Lower leg skin (tissue), 3 donors: ENCODE measurements around the gene SLC44A5.

Source experiments
- POLR2A ChIP-seq, 2 donors: fragments of 450-650 bp; IDR thresholded peaks; one replicate each; pipeline ENCODE4 v1.6.1; 2016 to 2017; ENCODE audit warnings: antibody characterized with exemption in 2 of 2, mild to moderate bottlenecking in 1 of 2, moderate library complexity in 1 of 2
- TF ChIP-seq, protein P1 (sequence below), 3 donors: fragments of 450-650 bp; IDR thresholded peaks; one replicate each; pipeline ENCODE4 v1.5.1; 2016; ENCODE audit warnings: antibody characterized with exemption in 3 of 3, mild to moderate bottlenecking in 3 of 3, moderate library complexity in 2 of 3

DNA sequence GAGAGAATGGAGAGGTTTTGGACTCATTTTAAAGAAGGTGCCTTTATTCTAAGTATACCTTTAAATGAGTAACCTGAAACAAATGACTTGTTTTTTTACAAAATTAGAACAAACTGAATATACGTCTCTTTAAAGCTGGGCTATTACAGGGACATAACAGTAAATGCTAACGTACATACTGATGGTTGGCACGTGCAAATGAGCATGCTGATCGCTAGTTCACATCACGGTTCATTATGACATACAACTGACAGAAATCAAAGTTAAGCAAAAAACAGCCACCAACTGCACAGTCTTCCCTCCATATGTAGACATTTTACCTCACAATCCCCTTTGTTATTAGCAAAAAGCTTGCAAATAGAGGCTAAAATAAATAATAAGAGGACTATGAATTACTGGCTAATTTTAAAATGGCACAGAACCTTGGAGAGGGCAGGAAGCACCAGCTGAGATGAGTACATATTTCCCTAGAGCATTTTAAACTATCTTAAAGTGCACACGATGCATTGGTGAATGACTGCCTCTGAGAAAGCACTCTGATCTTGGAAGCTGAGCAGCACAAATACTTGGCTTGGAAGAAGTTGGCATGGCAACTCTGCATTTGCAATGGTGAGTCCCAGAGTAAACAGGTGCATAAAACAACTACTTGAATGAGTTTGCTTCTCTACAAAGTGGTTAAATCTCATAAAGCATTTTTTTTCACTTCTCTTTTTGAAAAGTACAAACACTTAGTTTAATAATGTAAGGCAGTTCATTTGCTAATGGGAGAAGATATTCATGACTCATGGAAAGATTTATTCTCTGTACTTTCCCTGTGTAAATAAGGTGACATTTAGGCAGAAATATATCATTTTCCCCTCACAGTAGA is 272.1 kb downstream of the SLC44A5 start:
- TF ChIP-seq, protein P1, sequence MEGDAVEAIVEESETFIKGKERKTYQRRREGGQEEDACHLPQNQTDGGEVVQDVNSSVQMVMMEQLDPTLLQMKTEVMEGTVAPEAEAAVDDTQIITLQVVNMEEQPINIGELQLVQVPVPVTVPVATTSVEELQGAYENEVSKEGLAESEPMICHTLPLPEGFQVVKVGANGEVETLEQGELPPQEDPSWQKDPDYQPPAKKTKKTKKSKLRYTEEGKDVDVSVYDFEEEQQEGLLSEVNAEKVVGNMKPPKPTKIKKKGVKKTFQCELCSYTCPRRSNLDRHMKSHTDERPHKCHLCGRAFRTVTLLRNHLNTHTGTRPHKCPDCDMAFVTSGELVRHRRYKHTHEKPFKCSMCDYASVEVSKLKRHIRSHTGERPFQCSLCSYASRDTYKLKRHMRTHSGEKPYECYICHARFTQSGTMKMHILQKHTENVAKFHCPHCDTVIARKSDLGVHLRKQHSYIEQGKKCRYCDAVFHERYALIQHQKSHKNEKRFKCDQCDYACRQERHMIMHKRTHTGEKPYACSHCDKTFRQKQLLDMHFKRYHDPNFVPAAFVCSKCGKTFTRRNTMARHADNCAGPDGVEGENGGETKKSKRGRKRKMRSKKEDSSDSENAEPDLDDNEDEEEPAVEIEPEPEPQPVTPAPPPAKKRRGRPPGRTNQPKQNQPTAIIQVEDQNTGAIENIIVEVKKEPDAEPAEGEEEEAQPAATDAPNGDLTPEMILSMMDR (IDR thresholded peaks at IDR 0.05) = no peak
- no peak for TF ChIP-seq POLR2A (IDR thresholded peaks at IDR 0.05)
